ENCODE data around the gene LAMC1. TPM values are rescaled to one million over a fixed set of nuclear protein-coding genes. Genes with fewer than 3 reads are reported as not detected.
A peak's percentile ranks its signal among the peaks of the same experiment; 100 is the strongest.

Gene LAMC1
- total RNA-seq, 2 donors from 2014 or later = 39.3 to 141 TPM

- Histone ChIP-seq H3K27ac (no peak overlapping the region), H3K27me3 (replicated peaks; ENCODE audit: insufficient read depth) (no peaks in the 10 kb centered on the region), H3K36me3 (no peaks in the 10 kb centered on the region), H3K9me3 (no peaks in the 10 kb centered on the region), H3K4me1 (replicated peaks) (no peaks in the 10 kb centered on the region), H3K4me3 (no peak overlapping the region)
- intact Hi-C loops (cut with DNase I) = no loop called here
- 23% methylated on average over 3 of the region's 3 CpGs for WGBS
- DNase-seq (ENCODE audit: low spot score) = no peak
- TF ChIP-seq CTCF (IDR thresholded peaks at IDR 0.05) (no peak), POLR2A (IDR thresholded peaks at IDR 0.05) (no peak), POLR2AphosphoS5 (IDR thresholded peaks at IDR 0.05) (no peak)
These were observed 4.0 kb upstream of the LAMC1 start for GRCh38 chr1:183019139-183019740.

- DNase-seq (ENCODE audit: low spot score) = peak; percentile 36
- no peaks in the 10 kb centered on the region for H3K4me1 ChIP-seq (replicated peaks)
- no peaks in the 10 kb centered on the region for H3K9me3 ChIP-seq
- TF ChIP-seq POLR2A (IDR thresholded peaks at IDR 0.05) (no peak), CTCF (IDR thresholded peaks at IDR 0.05) (peak in 1 of 4 experiments; percentile 14), POLR2AphosphoS5 (IDR thresholded peaks at IDR 0.05) (peak; percentile 42)
- no peaks in the 10 kb centered on the region for H3K36me3 ChIP-seq
- intact Hi-C loops (cut with DNase I) = loop anchor here (5.0 to 10.0 kb wide), 3 partner anchors 58 to 215 kb away; no protein-coding TSS in a partner anchor
- whole genome bisulfite sequencing = 18% methylated on average over 1 of the region's 1 CpG
- no peak overlapping the region for H3K4me3 ChIP-seq
- no peak overlapping the region for H3K27ac ChIP-seq
- H3K27me3 ChIP-seq (replicated peaks; ENCODE audit: insufficient read depth) = no peaks in the 10 kb centered on the region
These were observed 3.4 kb upstream of the LAMC1 start for GRCh38 chr1:183019860-183020259.

- TF ChIP-seq POLR2AphosphoS5 (IDR thresholded peaks at IDR 0.05) = no peak
- TF ChIP-seq CTCF (IDR thresholded peaks at IDR 0.05) = no peak
- no peak for TF ChIP-seq POLR2A (IDR thresholded peaks at IDR 0.05)
- H3K27me3 ChIP-seq (replicated peaks; ENCODE audit: insufficient read depth) = no peaks in the 10 kb centered on the region
- H3K36me3 ChIP-seq = no peaks in the 10 kb centered on the region
- DNase-seq (ENCODE audit: low spot score) = no peak
- no peaks in the 10 kb centered on the region for H3K4me1 ChIP-seq (replicated peaks)
- H3K4me3 ChIP-seq = peak overlapping the region; percentile 84
- intact Hi-C loops (cut with DNase I) = loop anchor here (5.0 to 10.0 kb wide), 3 partner anchors 59 to 213 kb away; no protein-coding TSS in a partner anchor
- WGBS = 60% methylated on average over 11 of the region's 11 CpGs
- H3K27ac ChIP-seq = peak overlapping the region; percentile 98 to 100
- no peaks in the 10 kb centered on the region for H3K9me3 ChIP-seq
These were observed 1.6 kb upstream of the LAMC1 start for GRCh38 chr1:183021405-183022201.

GRCh38 chr1:183022202-183023145 lies 746 bp upstream of the LAMC1 start:
- 1% methylated on average over 54 of the region's 57 CpGs for WGBS
- Histone ChIP-seq H3K4me1 (replicated peaks) (no peaks in the 10 kb centered on the region), H3K9me3 (no peaks in the 10 kb centered on the region), H3K27me3 (replicated peaks; ENCODE audit: insufficient read depth) (no peaks in the 10 kb centered on the region), H3K4me3 (peak overlapping the region; percentile 84), H3K27ac (peak overlapping the region; percentile 98 to 100), H3K36me3 (no peaks in the 10 kb centered on the region)
- DNase-seq (ENCODE audit: low spot score) = peak; percentile 88
- intact Hi-C loops (cut with DNase I) = loop anchor here (5.0 to 10.0 kb wide), 3 partner anchors 60 to 212 kb away; no protein-coding TSS in a partner anchor
- TF ChIP-seq CTCF (IDR thresholded peaks at IDR 0.05) (no peak), POLR2A (IDR thresholded peaks at IDR 0.05) (peak; percentile 46), POLR2AphosphoS5 (IDR thresholded peaks at IDR 0.05) (peak; percentile 95)
